GM12875 (cell line): ENCODE measurements around the gene IKZF1.

Source experiments
- H3K4me3 ChIP-seq: one replicate; pipeline ENCODE4 v1.5.1; 2011; ENCODE audit warnings: low read depth, low read length, control low read depth
- TF ChIP-seq, protein P1 (sequence below): IDR thresholded peaks from 2 replicates; pipeline ENCODE4 v1.5.1; 2011; ENCODE audit warnings: low read depth, mild to moderate bottlenecking, control low read depth, inconsistent platforms, low read length, moderate library complexity, borderline replicate concordance; ENCODE audit not compliant: insufficient read depth

The IKZF1 gene

GRCh38 chr7:50295133-50295532, 9.4 kb upstream of the IKZF1 start:
- H3K4me3 ChIP-seq = no peak overlapping the region
- TF ChIP-seq, protein P1, sequence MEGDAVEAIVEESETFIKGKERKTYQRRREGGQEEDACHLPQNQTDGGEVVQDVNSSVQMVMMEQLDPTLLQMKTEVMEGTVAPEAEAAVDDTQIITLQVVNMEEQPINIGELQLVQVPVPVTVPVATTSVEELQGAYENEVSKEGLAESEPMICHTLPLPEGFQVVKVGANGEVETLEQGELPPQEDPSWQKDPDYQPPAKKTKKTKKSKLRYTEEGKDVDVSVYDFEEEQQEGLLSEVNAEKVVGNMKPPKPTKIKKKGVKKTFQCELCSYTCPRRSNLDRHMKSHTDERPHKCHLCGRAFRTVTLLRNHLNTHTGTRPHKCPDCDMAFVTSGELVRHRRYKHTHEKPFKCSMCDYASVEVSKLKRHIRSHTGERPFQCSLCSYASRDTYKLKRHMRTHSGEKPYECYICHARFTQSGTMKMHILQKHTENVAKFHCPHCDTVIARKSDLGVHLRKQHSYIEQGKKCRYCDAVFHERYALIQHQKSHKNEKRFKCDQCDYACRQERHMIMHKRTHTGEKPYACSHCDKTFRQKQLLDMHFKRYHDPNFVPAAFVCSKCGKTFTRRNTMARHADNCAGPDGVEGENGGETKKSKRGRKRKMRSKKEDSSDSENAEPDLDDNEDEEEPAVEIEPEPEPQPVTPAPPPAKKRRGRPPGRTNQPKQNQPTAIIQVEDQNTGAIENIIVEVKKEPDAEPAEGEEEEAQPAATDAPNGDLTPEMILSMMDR = no peak

- TF ChIP-seq, protein P1 = no peak
- H3K4me3 ChIP-seq = no peak overlapping the region
Observed at GRCh38 chr7:50296799-50297198, 7.7 kb upstream of the IKZF1 start.

GRCh38 chr7:50298811-50299562, 5.5 kb upstream of the IKZF1 start:
- H3K4me3 ChIP-seq = no peak overlapping the region
- TF ChIP-seq, protein P1 = no peak

GRCh38 chr7:50300336-50300735, 4.2 kb upstream of the IKZF1 start:
- no peak overlapping the region for H3K4me3 ChIP-seq
- TF ChIP-seq, protein P1 = no peak

GRCh38 chr7:50302486-50303334, 1.8 kb upstream of the IKZF1 start:
- TF ChIP-seq, protein P1 = no peak
- no peak overlapping the region for H3K4me3 ChIP-seq

- peak overlapping the region; percentile 65 for H3K4me3 ChIP-seq
- TF ChIP-seq, protein P1 = no peak
Observed at GRCh38 chr7:50303335-50304128, 984 bp upstream of the IKZF1 start.
